Spleen (tissue), 7 donors: ENCODE measurements around the gene MIAT.

Source experiments
- CTCF ChIP-seq, 11 experiments: fragments of 200-600 bp in 7 of 11; fragments of 450-650 bp in 4 of 11; sonication (generic) in 4 of 11; IDR thresholded peaks in 8 of 11; conservative IDR thresholded peaks in 3 of 11; 1 replicate in 7 of 11; 2 replicates in 4 of 11; pipeline versions ENCODE4 v1.4.0 to v1.8.0; 2016 to 2021; ENCODE audit warnings: antibody characterized with exemption in 11 of 11, inconsistent platforms in 4 of 11, mild to moderate bottlenecking in 1 of 11
- POLR2A ChIP-seq, 3 donors: fragments of 450-650 bp; IDR thresholded peaks; one replicate each; pipeline ENCODE4 v1.5.1; 2017; ENCODE audit warnings: antibody characterized with exemption in 3 of 3, mild to moderate bottlenecking in 1 of 3
- POLR2AphosphoS5 ChIP-seq, 3 donors: sonication (generic); formaldehyde crosslinking; IDR thresholded peaks; one replicate each; pipeline ENCODE4 v1.5.1; 2017; ENCODE audit warnings: antibody characterized with exemption in 3 of 3
- donor health status: DM: no; HTN: no; CAD: no; lungs with moderate emphysema.
- donor health status: DM: no; HTN: no; CAD: no.
- donor health status: DM: no; HTN: no; CAD: no.

- TF ChIP-seq CTCF (IDR thresholded peaks at IDR 0.05 in 8 of 11, conservative IDR thresholded peaks at IDR 0.05 in 3 of 11), result no peak
- no peak for TF ChIP-seq POLR2A (IDR thresholded peaks at IDR 0.05)
- no peak for TF ChIP-seq POLR2AphosphoS5 (IDR thresholded peaks at IDR 0.05)
Observed at GRCh38 chr22:26680485-26680884, 23.1 kb downstream of the MIAT start.
